ENCODE results near the gene SUFU. TPM values are rescaled to one million over a fixed set of nuclear protein-coding genes. Genes with fewer than 3 reads are reported as not detected.

Gene SUFU
- total RNA-seq, 1 experiment from 2014 or later, result 5.9 TPM

DNA sequence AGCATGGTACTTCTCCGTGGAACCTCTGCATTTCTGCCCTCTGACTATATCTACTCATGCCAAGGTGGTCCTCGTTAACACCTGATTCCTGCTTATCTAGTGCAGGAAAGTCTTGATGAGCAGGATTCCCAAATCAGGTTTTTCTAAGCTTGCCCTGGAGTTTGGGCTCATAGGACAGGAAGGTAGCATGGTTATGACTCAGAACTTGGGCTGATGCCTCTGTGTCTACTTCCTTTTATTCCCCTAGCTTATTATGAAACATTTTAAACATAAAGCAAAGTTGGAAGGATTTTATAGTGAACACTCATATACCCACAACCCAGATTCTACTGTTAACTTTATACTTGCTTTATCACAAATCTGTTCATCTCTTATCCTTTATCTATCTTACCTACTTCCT is 5.6 kb downstream of the SUFU start:
- no peak overlapping the region for H3K4me2 ChIP-seq (ENCODE audit: low read depth, low read length, poor library complexity, severe bottlenecking)
- no peaks in the 10 kb centered on the region for H3K27me3 ChIP-seq (ENCODE audit: low read length)
- peaks cover 18% of the 10 kb centered on the region; the same call in 1 of the 2 replicates for H3K36me3 ChIP-seq (ENCODE audit: insufficient read depth, low read length)
- no peak overlapping the region for H3K4me3 ChIP-seq (ENCODE audit: low read length)
- no peaks in the 10 kb centered on the region for H3K9me3 ChIP-seq (ENCODE audit: low read length)
- peaks cover 50% of the 10 kb centered on the region for H3K79me2 ChIP-seq (ENCODE audit: low read length)
- H2AFZ ChIP-seq (ENCODE audit: low read length), result no peak overlapping the region
- no peak overlapping the region for H3K9ac ChIP-seq (ENCODE audit: low read length)
- no peak for DNase-seq
- H3K9me2 ChIP-seq (replicated peaks; ENCODE audit: insufficient read depth, low read length), result no peaks in the 10 kb centered on the region
- no peak overlapping the region for H3K27ac ChIP-seq (ENCODE audit: low read length)
- H4K20me1 ChIP-seq (ENCODE audit: insufficient read depth, low read depth, low read length), result no peaks in the 10 kb centered on the region
- peaks cover 25% of the 10 kb centered on the region for H3K4me1 ChIP-seq (ENCODE audit: low read length)

DNA sequence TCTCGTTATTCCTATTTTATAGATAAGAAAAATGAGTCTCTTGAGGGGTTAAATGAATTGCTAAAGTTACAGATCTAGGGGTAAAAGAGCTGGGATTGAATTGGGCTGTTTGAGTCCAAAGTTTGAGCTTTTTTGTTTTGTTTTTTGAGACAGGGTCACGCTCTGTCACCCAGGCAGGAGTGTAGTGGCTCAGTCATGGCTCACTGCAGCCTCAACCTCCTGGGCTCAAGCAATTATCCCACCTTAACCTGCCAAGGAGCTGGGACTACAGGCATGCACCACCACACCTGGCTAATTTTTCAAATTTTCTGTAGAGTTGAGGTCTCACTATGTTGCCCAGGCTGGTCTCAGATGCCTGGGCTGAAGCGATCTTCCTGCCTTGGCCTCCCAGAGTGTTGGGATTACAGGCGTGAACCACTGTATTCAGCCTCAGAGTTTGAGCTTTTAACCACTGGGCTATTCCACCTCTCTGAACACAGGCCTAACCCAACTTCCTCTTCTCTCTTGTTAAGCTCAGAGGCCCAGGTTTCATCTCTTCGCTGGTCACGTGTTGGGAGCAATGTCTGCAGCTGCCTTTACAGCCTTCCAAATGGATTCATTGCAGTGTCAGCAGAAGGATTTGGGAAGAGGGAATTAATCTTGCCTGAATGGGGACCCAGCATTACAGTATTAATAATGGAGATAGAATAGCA is 8.0 kb downstream of the SUFU start:
- 0 out of 2 replicates have a peak overlapping the region, but pooled peaks have one; percentile 21 for H2AFZ ChIP-seq (ENCODE audit: low read length)
- no peaks in the 10 kb centered on the region for H3K27me3 ChIP-seq (ENCODE audit: low read length)
- H3K27ac ChIP-seq (ENCODE audit: low read length), result peak overlapping the region; percentile 72
- peaks cover 18% of the 10 kb centered on the region; the same call in 1 of the 2 replicates for H3K36me3 ChIP-seq (ENCODE audit: insufficient read depth, low read length)
- H3K9ac ChIP-seq (ENCODE audit: low read length), result peak overlapping the region; percentile 16; the same call in 1 of the 2 replicates
- H3K79me2 ChIP-seq (ENCODE audit: low read length), result peaks cover 27% of the 10 kb centered on the region
- no peaks in the 10 kb centered on the region for H3K9me3 ChIP-seq (ENCODE audit: low read length)
- H3K9me2 ChIP-seq (replicated peaks; ENCODE audit: insufficient read depth, low read length), result no peaks in the 10 kb centered on the region
- H3K4me2 ChIP-seq (ENCODE audit: low read depth, low read length, poor library complexity, severe bottlenecking), result peak overlapping the region; percentile 30
- no peak overlapping the region for H3K4me3 ChIP-seq (ENCODE audit: low read length)
- no peaks in the 10 kb centered on the region for H4K20me1 ChIP-seq (ENCODE audit: insufficient read depth, low read depth, low read length)
- H3K4me1 ChIP-seq (ENCODE audit: low read length), result peaks cover 14% of the 10 kb centered on the region
- DNase-seq, result peak; percentile 80

DNA sequence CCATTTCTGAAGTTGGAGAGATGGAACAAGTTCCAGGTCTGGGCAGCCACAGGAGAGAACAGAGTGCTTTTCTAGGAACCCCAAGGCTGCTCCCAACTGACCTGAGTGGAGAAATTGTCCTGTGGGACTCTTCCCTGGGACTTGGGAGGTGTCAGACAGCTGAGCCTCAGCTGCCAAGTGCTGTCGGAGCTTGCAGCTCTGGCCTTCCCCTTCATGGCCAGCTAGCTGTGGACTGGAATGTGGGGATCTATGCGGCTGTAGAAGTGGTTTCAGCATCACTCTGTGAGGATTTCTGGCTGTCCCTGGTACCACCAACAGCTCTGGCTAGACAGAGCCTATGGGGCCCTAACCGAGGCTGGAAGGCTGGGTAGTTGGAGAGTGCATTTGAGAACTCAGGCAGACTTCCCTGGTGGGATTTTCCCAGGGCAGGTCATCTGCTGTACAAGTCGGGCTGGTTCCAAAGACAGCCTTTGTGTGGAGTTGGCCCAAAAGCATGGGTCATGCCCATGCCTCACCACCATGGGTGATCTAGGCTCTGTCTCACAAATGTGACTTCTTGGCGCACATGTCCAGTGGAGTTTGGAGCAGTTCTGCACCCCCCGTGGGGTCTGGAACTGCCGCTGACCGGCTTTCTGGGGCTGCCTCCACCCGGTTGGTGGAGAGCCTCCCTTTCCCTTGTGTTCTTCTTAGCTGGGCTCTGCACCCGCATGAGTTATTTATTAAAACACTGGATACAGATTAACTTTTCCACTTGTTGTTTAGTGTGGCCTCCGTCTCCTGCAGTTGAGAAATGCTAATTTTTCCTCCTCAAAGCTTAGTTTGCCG is 10.9 kb downstream of the SUFU start:
- H3K9me2 ChIP-seq (replicated peaks; ENCODE audit: insufficient read depth, low read length), result no peaks in the 10 kb centered on the region
- DNase-seq, result no peak
- H3K9me3 ChIP-seq (ENCODE audit: low read length), result no peaks in the 10 kb centered on the region
- no peak overlapping the region for H3K27ac ChIP-seq (ENCODE audit: low read length)
- no peak overlapping the region for H3K4me3 ChIP-seq (ENCODE audit: low read length)
- H4K20me1 ChIP-seq (ENCODE audit: insufficient read depth, low read depth, low read length), result no peaks in the 10 kb centered on the region
- peaks cover 10% of the 10 kb centered on the region; the same call in 1 of the 2 replicates for H3K36me3 ChIP-seq (ENCODE audit: insufficient read depth, low read length)
- peaks cover 12% of the 10 kb centered on the region; the same call in 1 of the 2 replicates for H3K79me2 ChIP-seq (ENCODE audit: low read length)
- no peak overlapping the region for H3K4me2 ChIP-seq (ENCODE audit: low read depth, low read length, poor library complexity, severe bottlenecking)
- peaks cover 14% of the 10 kb centered on the region for H3K4me1 ChIP-seq (ENCODE audit: low read length)
- no peak overlapping the region for H3K9ac ChIP-seq (ENCODE audit: low read length)
- H3K27me3 ChIP-seq (ENCODE audit: low read length), result no peaks in the 10 kb centered on the region
- H2AFZ ChIP-seq (ENCODE audit: low read length), result no peak overlapping the region

DNA sequence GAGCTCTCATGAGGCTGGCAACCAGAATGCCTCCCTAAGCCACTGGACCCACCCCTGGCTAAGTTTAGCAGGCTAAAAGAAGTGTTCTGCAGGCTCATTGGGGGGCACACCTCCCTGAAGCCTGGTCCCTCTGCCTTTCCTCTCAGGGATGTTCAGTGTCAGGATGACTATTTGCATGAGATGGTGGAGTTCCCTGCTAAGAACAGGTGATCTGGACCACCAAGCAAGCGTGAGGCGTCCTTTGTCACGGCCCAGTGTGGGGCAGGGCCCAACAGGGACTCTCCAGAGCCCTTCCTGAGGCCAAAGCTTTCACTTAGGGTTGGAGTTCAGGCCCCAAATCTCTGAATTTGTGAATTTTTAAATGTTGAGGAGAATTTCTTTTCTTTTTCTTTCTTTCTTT is 12.0 kb downstream of the SUFU start:
- no peak for DNase-seq
- Histone ChIP-seq H2AFZ (ENCODE audit: low read length) (no peak overlapping the region), H3K4me2 (ENCODE audit: low read depth, low read length, poor library complexity, severe bottlenecking) (no peak overlapping the region), H3K27ac (ENCODE audit: low read length) (no peak overlapping the region), H3K4me3 (ENCODE audit: low read length) (no peak overlapping the region), H3K9me2 (replicated peaks; ENCODE audit: insufficient read depth, low read length) (no peaks in the 10 kb centered on the region), H3K36me3 (ENCODE audit: insufficient read depth, low read length) (peaks cover 10% of the 10 kb centered on the region; the same call in 1 of the 2 replicates), H3K79me2 (ENCODE audit: low read length) (peaks cover 12% of the 10 kb centered on the region; the same call in 1 of the 2 replicates), H3K9me3 (ENCODE audit: low read length) (no peaks in the 10 kb centered on the region), H4K20me1 (ENCODE audit: insufficient read depth, low read depth, low read length) (no peaks in the 10 kb centered on the region), H3K27me3 (ENCODE audit: low read length) (no peaks in the 10 kb centered on the region), H3K9ac (ENCODE audit: low read length) (no peak overlapping the region), H3K4me1 (ENCODE audit: low read length) (peaks cover 14% of the 10 kb centered on the region)

DNA sequence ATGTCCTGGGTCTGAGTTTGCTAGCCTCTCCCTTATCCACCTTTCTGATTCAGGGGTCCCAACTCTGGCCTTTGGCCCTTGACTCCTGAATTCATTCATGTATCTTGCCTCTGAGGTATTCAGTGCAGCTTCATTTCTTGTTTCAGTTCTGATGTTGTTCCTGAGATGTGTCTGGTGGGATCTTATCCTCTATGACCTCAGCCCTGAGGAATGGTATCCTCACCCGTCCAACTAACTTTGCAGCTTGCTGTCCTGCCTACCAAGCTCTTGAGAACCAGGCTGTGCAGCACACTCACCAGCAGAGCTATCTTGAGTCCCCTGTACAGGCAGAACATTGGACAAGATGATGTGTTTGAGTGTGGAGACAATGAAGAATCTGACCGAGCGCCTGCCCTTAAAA is 13.8 kb downstream of the SUFU start:
- peaks cover 9% of the 10 kb centered on the region; the same call in 1 of the 2 replicates for H3K79me2 ChIP-seq (ENCODE audit: low read length)
- H3K4me1 ChIP-seq (ENCODE audit: low read length), result no peaks in the 10 kb centered on the region
- H3K36me3 ChIP-seq (ENCODE audit: insufficient read depth, low read length), result peaks cover 3% of the 10 kb centered on the region; the same call in 1 of the 2 replicates
- no peaks in the 10 kb centered on the region for H4K20me1 ChIP-seq (ENCODE audit: insufficient read depth, low read depth, low read length)
- H2AFZ ChIP-seq (ENCODE audit: low read length), result no peak overlapping the region
- H3K27ac ChIP-seq (ENCODE audit: low read length), result no peak overlapping the region
- H3K9me3 ChIP-seq (ENCODE audit: low read length), result no peaks in the 10 kb centered on the region
- no peaks in the 10 kb centered on the region for H3K9me2 ChIP-seq (replicated peaks; ENCODE audit: insufficient read depth, low read length)
- no peak overlapping the region for H3K4me2 ChIP-seq (ENCODE audit: low read depth, low read length, poor library complexity, severe bottlenecking)
- H3K27me3 ChIP-seq (ENCODE audit: low read length), result no peaks in the 10 kb centered on the region
- DNase-seq, result no peak
- H3K9ac ChIP-seq (ENCODE audit: low read length), result no peak overlapping the region
- H3K4me3 ChIP-seq (ENCODE audit: low read length), result no peak overlapping the region

DNA sequence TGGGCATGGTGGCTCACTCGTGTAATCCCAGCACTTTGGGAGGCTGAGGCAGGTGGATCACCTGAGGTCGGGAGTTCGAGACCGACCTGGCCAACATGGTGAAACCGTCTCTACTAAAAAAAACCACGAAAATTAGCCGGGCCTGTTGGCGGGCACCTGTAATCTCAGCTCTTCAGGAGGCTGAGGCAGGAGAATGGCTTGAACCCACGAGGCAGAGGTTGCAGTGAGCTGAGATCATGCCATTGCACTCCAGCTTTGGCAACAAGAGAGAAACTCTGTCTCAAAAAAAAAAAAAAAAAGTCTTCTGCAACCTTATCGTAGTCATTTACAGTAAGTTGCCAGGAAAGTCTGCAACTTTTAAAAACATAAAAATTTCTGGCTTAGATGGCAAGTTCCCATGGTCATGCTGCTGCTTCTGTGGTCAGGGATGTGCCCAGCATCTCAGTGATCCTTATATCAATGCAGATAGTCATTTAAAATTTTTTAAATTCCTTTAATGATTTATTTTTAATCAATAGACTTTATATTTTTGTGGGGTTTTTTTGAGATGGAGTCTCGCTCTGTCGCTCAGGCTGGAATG is 15.6 kb downstream of the SUFU start:
- no peak overlapping the region for H3K9ac ChIP-seq (ENCODE audit: low read length)
- H3K4me1 ChIP-seq (ENCODE audit: low read length), result no peaks in the 10 kb centered on the region
- no peaks in the 10 kb centered on the region for H3K9me2 ChIP-seq (replicated peaks; ENCODE audit: insufficient read depth, low read length)
- no peaks in the 10 kb centered on the region for H4K20me1 ChIP-seq (ENCODE audit: insufficient read depth, low read depth, low read length)
- no peak for DNase-seq
- H3K9me3 ChIP-seq (ENCODE audit: low read length), result no peaks in the 10 kb centered on the region
- H3K4me2 ChIP-seq (ENCODE audit: low read depth, low read length, poor library complexity, severe bottlenecking), result no peak overlapping the region
- H3K27ac ChIP-seq (ENCODE audit: low read length), result no peak overlapping the region
- no peak overlapping the region for H2AFZ ChIP-seq (ENCODE audit: low read length)
- no peaks in the 10 kb centered on the region for H3K36me3 ChIP-seq (ENCODE audit: insufficient read depth, low read length)
- H3K79me2 ChIP-seq (ENCODE audit: low read length), result no peaks in the 10 kb centered on the region; the same call in 1 of the 2 replicates
- no peaks in the 10 kb centered on the region for H3K27me3 ChIP-seq (ENCODE audit: low read length)
- no peak overlapping the region for H3K4me3 ChIP-seq (ENCODE audit: low read length)

DNA sequence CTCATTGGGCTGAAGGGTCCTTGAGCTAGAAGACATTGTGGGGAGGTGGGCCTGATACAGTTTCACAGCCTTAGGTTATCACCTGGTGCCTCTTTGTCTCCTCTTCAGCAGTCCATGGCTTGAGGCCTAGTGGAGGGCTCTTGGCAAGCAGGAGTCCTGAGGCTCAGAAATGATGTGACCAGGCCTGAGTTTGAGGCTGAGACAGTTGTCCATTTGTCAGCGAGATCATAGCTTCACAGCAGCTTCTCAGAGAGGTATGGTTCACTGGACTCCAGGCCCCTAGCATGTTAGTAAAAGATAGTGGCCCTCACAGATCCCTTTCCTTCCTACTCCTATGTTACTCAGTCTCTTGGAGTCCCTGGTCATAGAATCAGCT is 19.1 kb downstream of the SUFU start:
- Histone ChIP-seq H3K36me3 (ENCODE audit: insufficient read depth, low read length) (no peaks in the 10 kb centered on the region), H3K27me3 (ENCODE audit: low read length) (no peaks in the 10 kb centered on the region), H3K4me1 (ENCODE audit: low read length) (peaks cover 2% of the 10 kb centered on the region; the same call in 1 of the 2 replicates), H3K9me3 (ENCODE audit: low read length) (no peaks in the 10 kb centered on the region), H4K20me1 (ENCODE audit: insufficient read depth, low read depth, low read length) (no peaks in the 10 kb centered on the region), H3K9ac (ENCODE audit: low read length) (no peak overlapping the region), H3K9me2 (replicated peaks; ENCODE audit: insufficient read depth, low read length) (no peaks in the 10 kb centered on the region), H3K4me3 (ENCODE audit: low read length) (no peak overlapping the region), H3K79me2 (ENCODE audit: low read length) (no peaks in the 10 kb centered on the region; the same call in 1 of the 2 replicates), H2AFZ (ENCODE audit: low read length) (no peak overlapping the region), H3K4me2 (ENCODE audit: low read depth, low read length, poor library complexity, severe bottlenecking) (no peak overlapping the region), H3K27ac (ENCODE audit: low read length) (no peak overlapping the region)
- DNase-seq, result no peak
